IMR-90 (cell line): Measurements from ENCODE around the gene BTBD9. TPM values are rescaled to one million over a fixed set of nuclear protein-coding genes. Genes with fewer than 3 reads are reported as not detected.

ENCODE experiments used
- ATAC-seq: fragments of 200-7000 bp; cut with Tn5 transposase; 2 replicates; pipeline ENCODE4 v1.9.1; 2020; ENCODE audit warnings: low read depth, mild to moderate bottlenecking, moderate library complexity
- BruUV-seq: library from RNA; stranded (reverse); fragments of 400-500 nt; replicated peaks from 2 replicates; lab custom pipeline; 2021; lab: Mats Ljungman, UMichigan
- CTCF ChIA-PET: fragments of 300-600 bp; formaldehyde crosslinking; extraction: SDS; loops from one replicate; lab custom pipeline; 2021; ENCODE audit warnings: antibody characterized with exemption; lab: Yijun Ruan, JAX
- POLR2A ChIA-PET: fragments of 300-600 bp; sonication (Branson Sonifier 250); formaldehyde crosslinking; loops from one replicate; lab custom pipeline; 2022; ENCODE audit warnings: antibody characterized with exemption; ENCODE audit not compliant: unreplicated experiment; lab: Charles Lee
- DNase-seq: peaks from one replicate; pipeline ENCODE4 v3.0.0; 2013
- H2AFZ ChIP-seq: replicated peaks from 2 replicates; pipeline ENCODE3; 2013; ENCODE audit warnings: low read length, mild to moderate bottlenecking; ENCODE audit not compliant: poor library complexity
- H2AK5ac ChIP-seq: 2 replicates; pipeline ENCODE4 v1.6.1; 2013; ENCODE audit warnings: low read depth, low read length, inconsistent platforms
- H2AK9ac ChIP-seq: replicated peaks from 2 replicates; pipeline ENCODE3; 2013; ENCODE audit warnings: mild to moderate bottlenecking, low read depth, low read length, moderate library complexity; ENCODE audit not compliant: poor library complexity
- H2BK120ac ChIP-seq: 2 replicates; pipeline ENCODE4 v1.6.1; 2013; ENCODE audit warnings: low read depth, low read length, inconsistent platforms
- H2BK15ac ChIP-seq: 3 replicates; pipeline ENCODE4 v1.6.1; 2013; ENCODE audit warnings: low read depth, low read length, inconsistent platforms
- H2BK20ac ChIP-seq: 2 replicates; pipeline ENCODE4 v1.6.1; 2013; ENCODE audit warnings: low read depth, mild to moderate bottlenecking, inconsistent platforms, low read length, moderate library complexity
- H2BK5ac ChIP-seq: 2 replicates; pipeline ENCODE4 v1.6.1; 2013; ENCODE audit warnings: mild to moderate bottlenecking, low read depth, low read length, inconsistent platforms; ENCODE audit not compliant: poor library complexity, severe bottlenecking
- H3K14ac ChIP-seq: replicated peaks from 2 replicates; pipeline ENCODE4 v1.6.1; 2013; ENCODE audit warnings: low read depth, low read length, inconsistent platforms
- H3K18ac ChIP-seq: 2 replicates; pipeline ENCODE4 v1.6.1; 2013; ENCODE audit warnings: low read depth, low read length, control low read depth
- H3K23ac ChIP-seq: 2 replicates; pipeline ENCODE4 v1.6.1; 2013; ENCODE audit warnings: low read depth, low read length, inconsistent platforms
- H3K27ac ChIP-seq: 2 replicates; pipeline ENCODE4 v1.5.1; 2013; ENCODE audit warnings: mild to moderate bottlenecking, control low read depth, low read length; ENCODE audit not compliant: insufficient read depth
- H3K27me3 ChIP-seq: 2 replicates; pipeline ENCODE4 v1.6.1; 2013; ENCODE audit warnings: low read length; ENCODE audit not compliant: control insufficient read depth, insufficient read depth
- H3K36me3 ChIP-seq: 2 replicates; pipeline ENCODE4 v1.6.1; 2013; ENCODE audit warnings: low read length, mixed read lengths; ENCODE audit not compliant: control insufficient read depth, insufficient read depth
- H3K4ac ChIP-seq: 2 replicates; pipeline ENCODE4 v1.6.1; 2013; ENCODE audit warnings: low read depth, low read length, inconsistent platforms
- H3K4me1 ChIP-seq: 2 replicates; pipeline ENCODE4 v1.6.1; 2013; ENCODE audit warnings: low read length, mixed read lengths; ENCODE audit not compliant: control insufficient read depth, insufficient read depth
- H3K4me2 ChIP-seq: 2 replicates; pipeline ENCODE4 v1.6.1; 2013; ENCODE audit warnings: low read depth, mild to moderate bottlenecking, control low read depth, low read length, moderate library complexity
- H3K4me3 ChIP-seq: 2 replicates; pipeline ENCODE4 v1.5.1; 2013; ENCODE audit warnings: low read depth, mild to moderate bottlenecking, control low read depth, low read length, moderate library complexity; ENCODE audit not compliant: insufficient read depth
- H3K56ac ChIP-seq: 2 replicates; pipeline ENCODE4 v1.6.1; 2013; ENCODE audit warnings: low read length, inconsistent platforms; ENCODE audit not compliant: insufficient read depth; ENCODE audit errors: extremely low read depth
- H3K79me1 ChIP-seq, 2 experiments: 2 replicates each; pipeline ENCODE4 v1.6.1; 2013; ENCODE audit warnings: low read length in 2 of 2, inconsistent platforms in 1 of 2, low read depth in 1 of 2
- H3K9ac ChIP-seq: 2 replicates; pipeline ENCODE4 v1.6.1; 2013; ENCODE audit warnings: low read depth, low read length, control low read depth
- H3K9me1 ChIP-seq: 2 replicates; pipeline ENCODE4 v1.6.1; 2013; ENCODE audit warnings: low read length, inconsistent platforms; ENCODE audit not compliant: insufficient read depth
- H3K9me3 ChIP-seq: 2 replicates; pipeline ENCODE4 v1.6.1; 2013; ENCODE audit warnings: low read length; ENCODE audit not compliant: control insufficient read depth, insufficient read depth
- H4K20me1 ChIP-seq: 2 replicates; pipeline ENCODE4 v1.6.1; 2013; ENCODE audit warnings: low read length, inconsistent platforms; ENCODE audit not compliant: insufficient read depth
- H4K5ac ChIP-seq: 2 replicates; pipeline ENCODE4 v1.6.1; 2013; ENCODE audit warnings: mild to moderate bottlenecking, low read depth, low read length, control low read depth
- H4K8ac ChIP-seq, 2 experiments: 2 replicates each; pipeline ENCODE4 v1.6.1; 2013; ENCODE audit warnings: low read depth in 2 of 2, low read length in 2 of 2, control low read depth in 1 of 2, inconsistent platforms in 1 of 2
- H4K91ac ChIP-seq: 2 replicates; pipeline ENCODE4 v1.6.1; 2013; ENCODE audit warnings: low read depth, low read length, inconsistent platforms; ENCODE audit not compliant: insufficient read depth
- BHLHE40 ChIP-seq: fragments of 150-350 bp; IDR thresholded peaks from 2 replicates; pipeline ENCODE4 v1.6.1; 2016; ENCODE audit warnings: mild to moderate bottlenecking, low read depth, low read length
- CEBPB ChIP-seq: IDR thresholded peaks from 2 replicates; pipeline ENCODE4 v1.6.1; 2012; ENCODE audit warnings: low read depth, low read length, improper control_type of control experiment
- FOS ChIP-seq: fragments of 150-350 bp; IDR thresholded peaks from 2 replicates; pipeline ENCODE4 v1.6.1; 2016; ENCODE audit warnings: low read depth, low read length
- MAFK ChIP-seq: IDR thresholded peaks from 2 replicates; pipeline ENCODE4 v1.6.1; 2012; ENCODE audit warnings: low read depth, low read length, improper control_type of control experiment
- MAZ ChIP-seq: IDR thresholded peaks from 2 replicates; pipeline ENCODE4 v1.6.1; 2012; ENCODE audit warnings: low read depth, mild to moderate bottlenecking, low read length, improper control_type of control experiment, moderate library complexity, borderline replicate concordance
- MXI1 ChIP-seq: IDR thresholded peaks from 2 replicates; pipeline ENCODE4 v1.6.1; 2012; ENCODE audit warnings: low read depth, mild to moderate bottlenecking, low read length, moderate library complexity, borderline replicate concordance
- POLR2A ChIP-seq: IDR thresholded peaks from 2 replicates; pipeline ENCODE4 v1.6.1; 2012; ENCODE audit warnings: mild to moderate bottlenecking, low read depth, low read length
- RAD21 ChIP-seq: IDR thresholded peaks from 2 replicates; pipeline ENCODE4 v1.6.1; 2012; ENCODE audit warnings: low read length, improper control_type of control experiment
- RCOR1 ChIP-seq: IDR thresholded peaks from 2 replicates; pipeline ENCODE4 v1.6.1; 2012; ENCODE audit warnings: mild to moderate bottlenecking, low read length, improper control_type of control experiment; ENCODE audit not compliant: insufficient replicate concordance
- RFX5 ChIP-seq: IDR thresholded peaks from 2 replicates; pipeline ENCODE4 v1.8.0; 2012; ENCODE audit warnings: low read depth, mild to moderate bottlenecking, low read length, moderate library complexity
- SMC3 ChIP-seq: fragments of 150-350 bp; IDR thresholded peaks from 2 replicates; pipeline ENCODE4 v1.6.1; 2016; ENCODE audit warnings: low read depth, mild to moderate bottlenecking, antibody characterized with exemption, low read length, moderate library complexity
- WGBS, 2 experiments: methylation state at CpG; one replicate each; pipeline versions ENCODE4 v1.1.5 to v1.1.7; 2013; ENCODE audit warnings: missing lambda C conversion rate in 2 of 2; ENCODE audit not compliant: insufficient read length in 1 of 2; ENCODE audit errors: extremely low coverage in 2 of 2; 5-methylcytosine and 5-hydroxymethylcytosine counted together
- dilution Hi-C: fragments of 300-500 bp; cut with HindIII; formaldehyde crosslinking; loops from one replicate; pipeline ENCODE4 v1.14.3; 2018; ENCODE audit warnings: low sequenced_read_pairs; ENCODE audit not compliant: unreplicated experiment
- in situ Hi-C: fragments of 300-500 bp; cut with MboI; formaldehyde crosslinking; loops from 3 replicates; pipeline ENCODE4 v1.14.3; 2019; ENCODE audit warnings: low sequenced_read_pairs, inconsistent platforms, mixed read lengths
- intact Hi-C: fragments of 100-400 bp; cut with micrococcal nuclease; formaldehyde crosslinking; loops from 2 replicates; pipeline ENCODE4 v1.10.0; 2022
- polyA plus RNA-seq, 3 experiments: library from polyadenylated mRNA; depleted of rRNA; stranded (reverse); fragments of >200 nt; gene quantifications; 2 replicates each; pipeline ENCODE4 v1.2.3, GENCODE V29; 2012; ENCODE audit warnings: low replicate concordance in 1 of 3
- total RNA-seq: library from RNA; depleted of rRNA; stranded (reverse); fragments of >200 nt; gene quantifications from 2 replicates; pipeline ENCODE4 v1.2.3, GENCODE V29; 2012
- TF ChIP-seq, protein P1 (sequence below): fragments of 150-350 bp; IDR thresholded peaks from 2 replicates; pipeline ENCODE4 v1.6.1; 2016; ENCODE audit warnings: low read depth, mild to moderate bottlenecking, low read length, moderate library complexity, borderline replicate concordance
- TF ChIP-seq, protein P2 (sequence below): fragments of 150-350 bp; IDR thresholded peaks from 2 replicates; pipeline ENCODE4 v1.6.1; 2017; ENCODE audit warnings: mild to moderate bottlenecking, antibody characterized with exemption, low read length, low read depth
- TF ChIP-seq, protein P3 (sequence below): conservative IDR thresholded peaks from 2 replicates; pipeline ENCODE4 v1.5.1; 2012; ENCODE audit warnings: mild to moderate bottlenecking, low read depth, low read length, improper control_type of control experiment

The BTBD9 gene
- total and polyA plus RNA-seq, 2 of the 4 experiments (the other 2 are of a cell fraction): 4.1 to 22.0 TPM

DNA sequence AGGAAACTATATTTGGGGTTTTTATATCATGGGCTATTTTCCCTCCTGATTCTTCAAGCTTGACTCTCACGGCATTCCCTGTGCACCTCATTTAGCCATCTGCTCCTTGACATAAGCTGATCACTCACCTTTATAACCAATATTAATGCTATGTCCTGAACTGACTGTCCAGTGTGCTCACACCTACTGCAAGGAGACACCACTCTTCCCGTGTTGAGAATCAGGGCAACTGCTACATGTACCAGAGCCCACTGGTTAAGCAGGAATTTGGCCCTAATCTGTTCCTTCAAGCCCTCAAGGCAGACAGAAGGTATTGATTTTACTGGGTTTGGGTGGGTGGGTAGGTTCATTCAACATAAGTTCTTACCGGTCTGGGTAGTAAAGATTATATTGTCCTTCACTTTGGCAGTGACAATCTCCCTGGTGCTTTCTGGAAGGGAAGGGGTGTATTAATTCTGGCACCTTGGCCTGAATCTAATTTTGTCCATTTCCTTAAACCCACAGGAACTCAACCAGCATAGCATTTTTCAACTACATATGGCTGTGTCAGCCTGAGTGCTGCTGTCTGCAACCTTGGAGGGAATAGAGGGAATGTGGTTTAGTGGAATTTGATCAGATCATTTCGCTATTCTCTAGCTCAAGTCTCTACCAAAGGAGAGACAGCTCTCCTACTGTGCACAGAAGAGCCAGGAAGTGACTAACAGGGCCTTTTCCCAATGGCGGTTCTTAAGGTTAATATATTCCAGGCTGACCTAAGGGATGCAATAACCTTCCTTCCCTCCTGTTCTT is 293.2 kb downstream of the BTBD9 start:
- H2BK120ac ChIP-seq: peak overlapping the region; percentile 72
- no peak overlapping the region for H3K56ac ChIP-seq
- intact Hi-C loops (no loop called here), dilution Hi-C loops (no loop called here), in situ Hi-C loops (no loop called here)
- H4K91ac ChIP-seq: peak overlapping the region; percentile 66
- peak overlapping the region; percentile 62; the same call in 1 of the 2 replicates for H3K23ac ChIP-seq
- ChIA-PET CTCF (interaction anchor here (0.6 kb wide), 1 partner anchor 641 kb away, joined by 3 read pairs; no protein-coding TSS in a partner anchor), POLR2A (no interaction called here)
- H4K5ac ChIP-seq: no peak overlapping the region
- no TSS peak for BruUV-seq
- H3K4me3 ChIP-seq: no peak overlapping the region
- H3K14ac ChIP-seq: peak overlapping the region; percentile 68
- peak; percentile 90 for DNase-seq
- peaks cover 10% of the 10 kb centered on the region for H3K9me1 ChIP-seq
- H3K9me3 ChIP-seq: no peaks in the 10 kb centered on the region
- H3K36me3 ChIP-seq: no peaks in the 10 kb centered on the region
- H3K79me1 ChIP-seq: peaks cover 2 to 8% of the 10 kb centered on the region in 2 experiments; a peak in 3 of 4 replicates
- H2AK5ac ChIP-seq: peak overlapping the region; percentile 59; the same call in 1 of the 2 replicates
- H3K9ac ChIP-seq: no peak overlapping the region
- H3K4ac ChIP-seq: peak overlapping the region; percentile 75
- no peak overlapping the region for H3K4me2 ChIP-seq
- H4K20me1 ChIP-seq: no peaks in the 10 kb centered on the region
- H2AK9ac ChIP-seq: no peak overlapping the region
- peaks cover 14% of the 10 kb centered on the region for H3K4me1 ChIP-seq
- H3K27me3 ChIP-seq: no peaks in the 10 kb centered on the region
- H3K18ac ChIP-seq: peak overlapping the region; percentile 43; the same call in 1 of the 2 replicates
- ATAC-seq: peak; percentile 61
- H2BK20ac ChIP-seq: peak overlapping the region; percentile 76; the same call in 1 of the 2 replicates
- peak overlapping the region; percentile 2 for H2BK5ac ChIP-seq
- H2AFZ ChIP-seq: no peak overlapping the region
- H3K27ac ChIP-seq: no peak overlapping the region
- peak overlapping the region; percentile 50; the same call in 1 of the 3 replicates for H2BK15ac ChIP-seq
- no CpG with 5 or more reads among the region's 5 CpGs for WGBS, 2 experiments
- peak overlapping the region in 1 of 2 experiments; percentile 66; a peak in 1 of 4 replicates for H4K8ac ChIP-seq
- TF ChIP-seq RAD21: no peak
- no peak for TF ChIP-seq POLR2A
- no peak for TF ChIP-seq MXI1
- TF ChIP-seq FOS: no peak
- TF ChIP-seq, protein P1, sequence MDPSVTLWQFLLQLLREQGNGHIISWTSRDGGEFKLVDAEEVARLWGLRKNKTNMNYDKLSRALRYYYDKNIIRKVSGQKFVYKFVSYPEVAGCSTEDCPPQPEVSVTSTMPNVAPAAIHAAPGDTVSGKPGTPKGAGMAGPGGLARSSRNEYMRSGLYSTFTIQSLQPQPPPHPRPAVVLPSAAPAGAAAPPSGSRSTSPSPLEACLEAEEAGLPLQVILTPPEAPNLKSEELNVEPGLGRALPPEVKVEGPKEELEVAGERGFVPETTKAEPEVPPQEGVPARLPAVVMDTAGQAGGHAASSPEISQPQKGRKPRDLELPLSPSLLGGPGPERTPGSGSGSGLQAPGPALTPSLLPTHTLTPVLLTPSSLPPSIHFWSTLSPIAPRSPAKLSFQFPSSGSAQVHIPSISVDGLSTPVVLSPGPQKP: no peak
- no peak for TF ChIP-seq RCOR1
- TF ChIP-seq SMC3: no peak
- TF ChIP-seq BHLHE40: no peak
- no peak for TF ChIP-seq CEBPB
- TF ChIP-seq MAZ: no peak
- no peak for TF ChIP-seq RFX5
- TF ChIP-seq, protein P2, sequence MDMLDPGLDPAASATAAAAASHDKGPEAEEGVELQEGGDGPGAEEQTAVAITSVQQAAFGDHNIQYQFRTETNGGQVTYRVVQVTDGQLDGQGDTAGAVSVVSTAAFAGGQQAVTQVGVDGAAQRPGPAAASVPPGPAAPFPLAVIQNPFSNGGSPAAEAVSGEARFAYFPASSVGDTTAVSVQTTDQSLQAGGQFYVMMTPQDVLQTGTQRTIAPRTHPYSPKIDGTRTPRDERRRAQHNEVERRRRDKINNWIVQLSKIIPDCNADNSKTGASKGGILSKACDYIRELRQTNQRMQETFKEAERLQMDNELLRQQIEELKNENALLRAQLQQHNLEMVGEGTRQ: no peak
- TF ChIP-seq, protein P3, sequence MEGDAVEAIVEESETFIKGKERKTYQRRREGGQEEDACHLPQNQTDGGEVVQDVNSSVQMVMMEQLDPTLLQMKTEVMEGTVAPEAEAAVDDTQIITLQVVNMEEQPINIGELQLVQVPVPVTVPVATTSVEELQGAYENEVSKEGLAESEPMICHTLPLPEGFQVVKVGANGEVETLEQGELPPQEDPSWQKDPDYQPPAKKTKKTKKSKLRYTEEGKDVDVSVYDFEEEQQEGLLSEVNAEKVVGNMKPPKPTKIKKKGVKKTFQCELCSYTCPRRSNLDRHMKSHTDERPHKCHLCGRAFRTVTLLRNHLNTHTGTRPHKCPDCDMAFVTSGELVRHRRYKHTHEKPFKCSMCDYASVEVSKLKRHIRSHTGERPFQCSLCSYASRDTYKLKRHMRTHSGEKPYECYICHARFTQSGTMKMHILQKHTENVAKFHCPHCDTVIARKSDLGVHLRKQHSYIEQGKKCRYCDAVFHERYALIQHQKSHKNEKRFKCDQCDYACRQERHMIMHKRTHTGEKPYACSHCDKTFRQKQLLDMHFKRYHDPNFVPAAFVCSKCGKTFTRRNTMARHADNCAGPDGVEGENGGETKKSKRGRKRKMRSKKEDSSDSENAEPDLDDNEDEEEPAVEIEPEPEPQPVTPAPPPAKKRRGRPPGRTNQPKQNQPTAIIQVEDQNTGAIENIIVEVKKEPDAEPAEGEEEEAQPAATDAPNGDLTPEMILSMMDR: no peak
- TF ChIP-seq MAFK: no peak
